NT2/D1 (cell line): ENCODE data around the gene CEP76.
"Not testable (repeated sequence)": the region's sequence is repeated elsewhere in the genome, so short reads cannot be mapped to it uniquely, and the experiment has no call there.

Experiments
- DNase-seq: peaks from one replicate; pipeline ENCODE4 v3.0.0-alpha.2; 2011; ENCODE audit warnings: low read depth, low spot score
- H3K27me3 ChIP-seq: 2 replicates; pipeline ENCODE4 v1.6.0; 2011; ENCODE audit warnings: mild to moderate bottlenecking; ENCODE audit not compliant: insufficient read length, insufficient read depth
- H3K36me3 ChIP-seq: 2 replicates; pipeline ENCODE4 v1.6.1; 2011; ENCODE audit warnings: mild to moderate bottlenecking, low read length, mixed read lengths; ENCODE audit not compliant: insufficient read depth, insufficient read length
- H3K4me1 ChIP-seq: 2 replicates; pipeline ENCODE4 v1.5.1; 2011; ENCODE audit not compliant: insufficient read depth, insufficient read length
- H3K4me3 ChIP-seq: 2 replicates; pipeline ENCODE4 v1.5.1; 2011; ENCODE audit warnings: low read depth; ENCODE audit not compliant: insufficient read length
- H3K9ac ChIP-seq: 2 replicates; pipeline ENCODE4 v1.6.0; 2011; ENCODE audit warnings: low read depth; ENCODE audit not compliant: insufficient read length
- H3K9me3 ChIP-seq: 2 replicates; pipeline ENCODE4 v1.5.1; 2011; ENCODE audit warnings: mild to moderate bottlenecking, low read length; ENCODE audit not compliant: insufficient read depth
- SUZ12 ChIP-seq: IDR thresholded peaks from 2 replicates; pipeline ENCODE4 v1.6.1; 2011; ENCODE audit not compliant: insufficient read length, insufficient read depth; ENCODE audit errors: extremely low read depth
- YY1 ChIP-seq: IDR thresholded peaks from 2 replicates; pipeline ENCODE4 v1.6.1; 2011; ENCODE audit not compliant: insufficient read length, insufficient read depth
- ZNF274 ChIP-seq: IDR thresholded peaks from 2 replicates; pipeline ENCODE4 v1.6.1; 2011; ENCODE audit warnings: mild to moderate bottlenecking, low read depth, low read length

CEP76 gene

GRCh38 chr18:12628706-12629702 lies 73.5 kb downstream of the CEP76 start:
- DNase-seq = no peak
- no peak overlapping the region for H3K4me3 ChIP-seq
- no peak overlapping the region for H3K9ac ChIP-seq
- no peaks in the 10 kb centered on the region for H3K9me3 ChIP-seq
- no peaks in the 10 kb centered on the region for H3K27me3 ChIP-seq
- H3K36me3 ChIP-seq = no peaks in the 10 kb centered on the region
- TF ChIP-seq SUZ12 (no peak), YY1 (no peak), ZNF274 (no peak)
- no peaks in the 10 kb centered on the region for H3K4me1 ChIP-seq

GRCh38 chr18:12627199-12627598 lies 75.3 kb downstream of the CEP76 start:
- not testable (repeated sequence) for H3K4me3 ChIP-seq, H3K4me1 ChIP-seq, H3K9me3 ChIP-seq, DNase-seq, H3K9ac ChIP-seq, H3K27me3 ChIP-seq, H3K36me3 ChIP-seq

DNA sequence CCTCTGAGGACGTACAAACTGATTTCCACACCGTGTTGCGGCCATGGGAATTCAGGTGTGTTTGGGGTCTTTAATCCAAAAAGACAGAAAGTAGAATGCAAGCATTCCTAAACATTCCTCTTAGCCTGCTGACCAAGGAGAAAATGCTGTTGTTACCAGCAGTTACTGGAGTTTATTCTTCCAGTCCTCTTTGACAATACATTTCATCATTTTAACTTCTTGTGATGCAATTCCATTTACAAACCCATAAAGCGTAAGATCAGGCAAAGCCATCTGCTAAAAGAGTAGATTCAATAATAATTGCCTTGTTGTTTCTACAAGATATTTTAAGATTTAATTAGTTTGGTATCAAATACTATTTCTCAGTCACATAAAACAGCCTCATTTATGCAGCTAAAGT lies 77.3 kb downstream of the CEP76 start:
- TF ChIP-seq ZNF274 = no peak
- TF ChIP-seq YY1 = no peak
- no peak for TF ChIP-seq SUZ12
- no peaks in the 10 kb centered on the region for H3K27me3 ChIP-seq
- H3K36me3 ChIP-seq = no peaks in the 10 kb centered on the region

More for the DNA sequence above, 77.3 kb downstream of the CEP76 start:
- no peak for DNase-seq
- H3K9ac ChIP-seq = no peak overlapping the region
- no peaks in the 10 kb centered on the region for H3K9me3 ChIP-seq
- no peak overlapping the region for H3K4me3 ChIP-seq
- H3K4me1 ChIP-seq = no peaks in the 10 kb centered on the region
